ENCODE measurements around the gene ZFP36L1. TPM values are rescaled to one million over a fixed set of nuclear protein-coding genes. Genes with fewer than 3 reads are reported as not detected.

ZFP36L1 gene
- total and polyA plus RNA-seq, 10 of the 15 experiments (the other 5 are each of a cell fraction or from before 2014, with no cell fraction given): 22.0 to 184 (median 66.1) TPM

GRCh38 chr14:68822926-68823325, 30.1 kb upstream of the ZFP36L1 start (continued):
- no peak for TF ChIP-seq TCF7 (IDR thresholded peaks at IDR 0.05; ENCODE audit: borderline replicate concordance)

DNA sequence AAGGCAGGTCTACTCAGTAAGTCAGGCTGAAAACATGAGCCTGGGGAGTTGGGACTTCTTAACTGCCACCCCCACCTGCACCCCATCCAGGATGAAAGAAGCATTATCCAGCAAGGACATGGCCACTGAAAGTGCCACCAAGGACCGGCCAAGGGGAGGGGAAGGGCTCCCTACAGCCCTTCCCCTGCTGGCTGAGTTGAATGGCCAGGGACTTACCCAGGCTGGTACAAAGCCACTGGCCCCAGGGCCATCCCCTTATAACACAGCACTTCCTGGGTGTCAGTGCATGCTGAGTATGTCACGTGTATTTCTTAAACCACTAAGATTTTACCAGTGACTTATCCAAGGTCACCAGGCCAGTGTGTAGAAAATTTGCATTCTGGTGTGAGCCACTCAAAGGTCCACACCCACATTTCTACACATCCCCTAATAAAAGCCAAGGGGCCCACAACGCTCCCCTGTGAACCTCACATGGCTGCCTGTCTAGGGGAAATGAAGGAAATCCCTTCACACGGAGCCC, 29.3 kb upstream of the ZFP36L1 start:
- peak; percentile 91 for DNase-seq (ENCODE audit: low read depth, low spot score)
- TF ChIP-seq SREBF2 (IDR thresholded peaks at IDR 0.05; ENCODE audit: low read length) (no peak), IKZF1 (conservative IDR thresholded peaks at IDR 0.05) (0 out of 2 replicates have a peak, but pooled peaks have one; percentile 9), CREM (IDR thresholded peaks at IDR 0.05; ENCODE audit: low read depth) (no peak), EZH2 (IDR thresholded peaks at IDR 0.05; ENCODE audit: borderline replicate concordance, control insufficient read depth, low read depth, low read length) (no peak), FOXK2 (IDR thresholded peaks at IDR 0.05) (no peak), CHD2 (IDR thresholded peaks at IDR 0.05; ENCODE audit: borderline replicate concordance, low read depth, low read length) (no peak), PAX5 (IDR thresholded peaks at IDR 0.05; ENCODE audit: borderline replicate concordance, low read depth, low read length) (no peak), NFYB (IDR thresholded peaks at IDR 0.05; ENCODE audit: insufficient read depth, low read depth, low read length) (0 out of 2 replicates have a peak, but pooled peaks have one; percentile 9), NFIC (IDR thresholded peaks at IDR 0.05; ENCODE audit: low read depth, low read length) (no peak), JUNB (IDR thresholded peaks at IDR 0.05) (no peak), TBL1XR1 (IDR thresholded peaks at IDR 0.05; ENCODE audit: low read depth, low read length) (0 out of 2 replicates have a peak, but pooled peaks have one; percentile 11), CHD1 (IDR thresholded peaks at IDR 0.05; ENCODE audit: low read depth, low read length) (no peak), ASH2L (IDR thresholded peaks at IDR 0.05; ENCODE audit: borderline replicate concordance, low read depth) (no peak), KLF5 (IDR thresholded peaks at IDR 0.05; ENCODE audit: partially characterized antibody) (peak; percentile 26), MEF2A (IDR thresholded peaks at IDR 0.05; ENCODE audit: insufficient read depth, low read depth, low read length) (no peak), RB1 (IDR thresholded peaks at IDR 0.05; ENCODE audit: borderline replicate concordance) (0 out of 2 replicates have a peak, but pooled peaks have one; percentile 18), ZZZ3 (IDR thresholded peaks at IDR 0.05; ENCODE audit: control insufficient read depth, insufficient read length, low read depth) (no peak), TCF7 (IDR thresholded peaks at IDR 0.05; ENCODE audit: borderline replicate concordance) (no peak), BRCA1 (IDR thresholded peaks at IDR 0.05; ENCODE audit: low read depth, low read length) (no peak)
- TF ChIP-seq, protein P1, sequence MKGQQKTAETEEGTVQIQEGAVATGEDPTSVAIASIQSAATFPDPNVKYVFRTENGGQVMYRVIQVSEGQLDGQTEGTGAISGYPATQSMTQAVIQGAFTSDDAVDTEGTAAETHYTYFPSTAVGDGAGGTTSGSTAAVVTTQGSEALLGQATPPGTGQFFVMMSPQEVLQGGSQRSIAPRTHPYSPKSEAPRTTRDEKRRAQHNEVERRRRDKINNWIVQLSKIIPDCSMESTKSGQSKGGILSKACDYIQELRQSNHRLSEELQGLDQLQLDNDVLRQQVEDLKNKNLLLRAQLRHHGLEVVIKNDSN (IDR thresholded peaks at IDR 0.05; ENCODE audit: borderline replicate concordance, extremely low read length, insufficient read depth, low read depth, low read length): peak; percentile 48
- TF ChIP-seq, protein P2, sequence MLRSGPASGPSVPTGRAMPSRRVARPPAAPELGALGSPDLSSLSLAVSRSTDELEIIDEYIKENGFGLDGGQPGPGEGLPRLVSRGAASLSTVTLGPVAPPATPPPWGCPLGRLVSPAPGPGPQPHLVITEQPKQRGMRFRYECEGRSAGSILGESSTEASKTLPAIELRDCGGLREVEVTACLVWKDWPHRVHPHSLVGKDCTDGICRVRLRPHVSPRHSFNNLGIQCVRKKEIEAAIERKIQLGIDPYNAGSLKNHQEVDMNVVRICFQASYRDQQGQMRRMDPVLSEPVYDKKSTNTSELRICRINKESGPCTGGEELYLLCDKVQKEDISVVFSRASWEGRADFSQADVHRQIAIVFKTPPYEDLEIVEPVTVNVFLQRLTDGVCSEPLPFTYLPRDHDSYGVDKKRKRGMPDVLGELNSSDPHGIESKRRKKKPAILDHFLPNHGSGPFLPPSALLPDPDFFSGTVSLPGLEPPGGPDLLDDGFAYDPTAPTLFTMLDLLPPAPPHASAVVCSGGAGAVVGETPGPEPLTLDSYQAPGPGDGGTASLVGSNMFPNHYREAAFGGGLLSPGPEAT (IDR thresholded peaks at IDR 0.05; ENCODE audit: low read depth): peak; percentile 63; the same call in 1 of the 2 replicates

More for the DNA sequence above, 29.3 kb upstream of the ZFP36L1 start:
- peak overlapping the region; percentile 63 for H3K4me3 ChIP-seq
- no peaks in the 10 kb centered on the region for H3K9me3 ChIP-seq (replicated peaks; ENCODE audit: control insufficient read depth, insufficient read depth, low read length)
- BruUV-seq (replicated peaks): no TSS peak
- peak; percentile 86 for FAIRE-seq
- POLR2A ChIA-PET: interaction anchor here (0.6 to 10.0 kb wide), 7 partner anchors 8 to 878 kb away, joined by 3 to 115 read pairs (median 5); partner anchors contain the start of gene ZFP36L1
- in situ Hi-C loops (cut with MboI): loop anchor here (5.0 to 10.0 kb wide), 2 partner anchors 887 to 985 kb away; no protein-coding TSS in a partner anchor
- H3K27ac ChIP-seq (ENCODE audit: control insufficient read depth, insufficient read depth): peak overlapping the region; percentile 91
- no peaks in the 10 kb centered on the region for H4K20me1 ChIP-seq (ENCODE audit: control insufficient read depth, insufficient read depth)
- H3K36me3 ChIP-seq (ENCODE audit: control insufficient read depth in 2 of 2, insufficient read depth in 2 of 2, low read length in 1 of 2): no peaks in the 10 kb centered on the region
- ATAC-seq: peak; percentile 83
- H3K27me3 ChIP-seq (replicated peaks in 1 of 2; ENCODE audit: control insufficient read depth in 2 of 2, insufficient read depth in 2 of 2, low read length in 1 of 2): no peaks in the 10 kb centered on the region
- CTCF ChIA-PET: interaction anchor here (0.6 to 22.6 kb wide), 14 partner anchors 7 to 984 kb away, joined by 3 to 310 read pairs (median 6); partner anchors contain the start of gene ZFP36L1
- peak overlapping the region; percentile 30 for H2AFZ ChIP-seq (ENCODE audit: control insufficient read depth, low read depth, low read length)
- RAD21 ChIA-PET (ENCODE audit: unreplicated experiment): interaction anchor here (0.9 to 13.5 kb wide), 10 partner anchors 9 to 888 kb away, joined by 3 to 292 read pairs (median 8); partner anchors contain the start of gene ZFP36L1
- WGBS (ENCODE audit: insufficient coverage, insufficient replicate concordance, low lambda C conversion rate, missing lambda C conversion rate): 3% methylated on average over 4 of the region's 4 CpGs
- SMC1A ChIA-PET (ENCODE audit: uncharacterized antibody, unreplicated experiment): interaction anchor here (0.8 to 15.9 kb wide), 14 partner anchors 11 to 888 kb away, joined by 3 to 314 read pairs (median 4); partner anchors contain the start of gene ZFP36L1
- H3K79me2 ChIP-seq (ENCODE audit: control insufficient read depth, insufficient read depth, low read length): peaks cover 3% of the 10 kb centered on the region; the same call in 1 of the 2 replicates
- peak overlapping the region; percentile 84 for H3K4me2 ChIP-seq (ENCODE audit: control insufficient read depth, insufficient read depth)
- peak overlapping the region; percentile 81 for H3K9ac ChIP-seq (ENCODE audit: control insufficient read depth, insufficient read depth, low read length)
- intact Hi-C loops (cut with micrococcal nuclease; ENCODE audit: unreplicated experiment): loop anchor here (1.0 kb wide), 1 partner anchor 22 kb away; no protein-coding TSS in a partner anchor
- H3K4me1 ChIP-seq (ENCODE audit: control insufficient read depth, insufficient read depth, low read length): peaks cover 58% of the 10 kb centered on the region

Measured in GM12878 (cell line).